CD4-positive, alpha-beta T cell treated with Interleukin-15 for 1 hour (primary cell): ENCODE measurements around the gene IGF2BP3.

ENCODE experiments used
- DNase-seq: peaks from one replicate; pipeline ENCODE4 v3.0.0-alpha.2; 2020

Gene IGF2BP3

GRCh38 chr7:23372611-23373010 lies 97.7 kb downstream of the IGF2BP3 start:
- no peak for DNase-seq

- DNase-seq = no peak
Measured at GRCh38 chr7:23371654-23372053, 98.6 kb downstream of the IGF2BP3 start.

GRCh38 chr7:23369695-23370404 lies 100.4 kb downstream of the IGF2BP3 start:
- DNase-seq = no peak

- no peak for DNase-seq
Measured at GRCh38 chr7:23369100-23369499, 101.2 kb downstream of the IGF2BP3 start.

GRCh38 chr7:23358152-23358674 lies 112.1 kb downstream of the IGF2BP3 start:
- no peak for DNase-seq

- DNase-seq = no peak
Measured at GRCh38 chr7:23357190-23358093, 112.8 kb downstream of the IGF2BP3 start.

GRCh38 chr7:23356726-23357125 lies 113.6 kb downstream of the IGF2BP3 start:
- no peak for DNase-seq

GRCh38 chr7:23356168-23356567 lies 114.1 kb downstream of the IGF2BP3 start:
- no peak for DNase-seq

- no peak for DNase-seq
Measured at GRCh38 chr7:23353172-23353571, 117.1 kb downstream of the IGF2BP3 start.

- no peak for DNase-seq
Measured at GRCh38 chr7:23350466-23350865, 119.8 kb downstream of the IGF2BP3 start.

GRCh38 chr7:23349484-23350157 lies 120.7 kb downstream of the IGF2BP3 start:
- no peak for DNase-seq

GRCh38 chr7:23347682-23348180 lies 122.6 kb downstream of the IGF2BP3 start:
- no peak for DNase-seq

- no peak for DNase-seq
Measured at GRCh38 chr7:23347033-23347681, 123.1 kb downstream of the IGF2BP3 start.

GRCh38 chr7:23346316-23346715 lies 124.0 kb downstream of the IGF2BP3 start:
- no peak for DNase-seq

- no peak for DNase-seq
Measured at GRCh38 chr7:23345601-23346000, 124.7 kb downstream of the IGF2BP3 start.

GRCh38 chr7:23343806-23344475 lies 126.3 kb downstream of the IGF2BP3 start:
- DNase-seq = no peak

- no peak for DNase-seq
Measured at GRCh38 chr7:23343102-23343501, 127.2 kb downstream of the IGF2BP3 start.

- no peak for DNase-seq
Measured at GRCh38 chr7:23341846-23342598, 128.3 kb downstream of the IGF2BP3 start.

- DNase-seq = no peak
Measured at GRCh38 chr7:23338863-23339262, 131.4 kb downstream of the IGF2BP3 start.

- DNase-seq = no peak
Measured at GRCh38 chr7:23338439-23338838, 131.9 kb downstream of the IGF2BP3 start.

GRCh38 chr7:23337374-23337773 lies 132.9 kb downstream of the IGF2BP3 start:
- no peak for DNase-seq
